Hematopoietic multipotent progenitor cell treated with erythropoietin and hydrocortisone succinate and interleukin-3 and kit ligand, for 4 days (in vitro differentiated cells): ENCODE measurements around the gene MT1G.
"Not testable (repeated sequence)": the region's sequence is repeated elsewhere in the genome, so short reads cannot be mapped to it uniquely, and the experiment has no call there.

Source experiments
- DNase-seq: peaks from one replicate; pipeline ENCODE4 v3.0.0-alpha.2; 2015

MT1G gene

GRCh38 chr16:56634715-56635440, 33.0 kb downstream of the MT1G start:
- DNase-seq, result no peak

GRCh38 chr16:56633535-56633934, 34.3 kb downstream of the MT1G start:
- no peak for DNase-seq

GRCh38 chr16:56632848-56633365, 35.0 kb downstream of the MT1G start:
- DNase-seq, result no peak

- peak; percentile 45 for DNase-seq
These were observed 35.6 kb downstream of the MT1G start, which contains the start of gene MT1M for GRCh38 chr16:56632156-56632847. Gene MT1M (plus strand): TSS chr16:56632659. CDS start chr16:56632732, 73 bp downstream.

GRCh38 chr16:56631832-56632155, 36.1 kb downstream of the MT1G start:
- DNase-seq, result no peak

- DNase-seq, result no peak
These were observed 36.7 kb downstream of the MT1G start for GRCh38 chr16:56631197-56631596.

- no peak for DNase-seq
These were observed 37.7 kb downstream of the MT1G start for GRCh38 chr16:56630134-56630533.

GRCh38 chr16:56629531-56629930, 38.3 kb downstream of the MT1G start:
- no peak for DNase-seq

- no peak for DNase-seq
These were observed 39.1 kb downstream of the MT1G start for GRCh38 chr16:56628486-56629350.

GRCh38 chr16:56626685-56627084, 41.2 kb downstream of the MT1G start:
- DNase-seq, result no peak

GRCh38 chr16:56625943-56626654, 41.8 kb downstream of the MT1G start:
- no peak for DNase-seq

- peak; percentile 83 for DNase-seq
These were observed 42.5 kb downstream of the MT1G start, which contains the start of gene MT1E for GRCh38 chr16:56625140-56625942. Gene MT1E (plus strand): TSS chr16:56625781. CDS start chr16:56625852, 71 bp downstream.

GRCh38 chr16:56623637-56624036, 44.2 kb downstream of the MT1G start:
- DNase-seq, result no peak

GRCh38 chr16:56623184-56623583, 44.7 kb downstream of the MT1G start:
- DNase-seq, result not testable (repeated sequence)

- DNase-seq, result not testable (repeated sequence)
These were observed 46.0 kb downstream of the MT1G start for GRCh38 chr16:56621665-56622445.

GRCh38 chr16:56620339-56620897, 47.4 kb downstream of the MT1G start:
- DNase-seq, result no peak

GRCh38 chr16:56618138-56618537, 49.7 kb downstream of the MT1G start:
- no peak for DNase-seq

GRCh38 chr16:56617212-56618085, 50.4 kb downstream of the MT1G start:
- peak; percentile 61 for DNase-seq
